ENCODE measurements around the gene HEATR1.
A peak's percentile ranks its signal among the peaks of the same experiment; 100 is the strongest.
"Not testable (repeated sequence)": the region's sequence is repeated elsewhere in the genome, so short reads cannot be mapped to it uniquely, and the experiment has no call there.

The HEATR1 gene

DNA sequence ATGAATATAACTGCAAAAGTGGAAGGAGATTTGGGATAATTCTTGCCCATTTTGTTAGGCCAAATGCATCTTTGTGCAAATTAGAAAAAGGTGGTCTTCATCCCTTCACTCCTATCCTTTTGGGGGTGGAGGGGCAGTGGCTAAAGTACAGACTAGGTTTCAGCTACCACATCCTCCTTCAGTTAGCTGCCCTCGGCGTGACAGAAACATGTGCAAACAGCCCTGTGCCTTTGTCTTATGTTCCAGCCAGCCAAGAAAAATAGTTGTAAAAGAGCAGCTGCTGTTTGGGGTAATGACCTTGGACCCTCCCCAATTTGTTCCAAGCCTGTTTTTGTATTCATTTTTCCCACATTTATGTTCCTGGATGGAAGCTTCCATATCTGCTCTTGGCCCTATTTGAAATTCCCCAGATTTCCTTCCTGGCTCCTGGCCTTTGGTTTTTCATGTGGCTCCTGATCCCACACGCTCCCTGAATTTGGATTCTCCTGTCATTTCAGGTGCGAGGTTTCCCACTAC lies 88.8 kb downstream of the HEATR1 start:
- no peak overlapping the region for H3K4me3 Mint-ChIP-seq
- no peaks in the 10 kb centered on the region for H3K9me3 Mint-ChIP-seq (ENCODE audit: low read depth)
- H3K36me3 Mint-ChIP-seq: no peaks in the 10 kb centered on the region
- H3K4me1 Mint-ChIP-seq (ENCODE audit: low read depth): peaks cover 22% of the 10 kb centered on the region
- H3K27ac Mint-ChIP-seq: no peak overlapping the region
- no peaks in the 10 kb centered on the region for H3K27me3 Mint-ChIP-seq

DNA sequence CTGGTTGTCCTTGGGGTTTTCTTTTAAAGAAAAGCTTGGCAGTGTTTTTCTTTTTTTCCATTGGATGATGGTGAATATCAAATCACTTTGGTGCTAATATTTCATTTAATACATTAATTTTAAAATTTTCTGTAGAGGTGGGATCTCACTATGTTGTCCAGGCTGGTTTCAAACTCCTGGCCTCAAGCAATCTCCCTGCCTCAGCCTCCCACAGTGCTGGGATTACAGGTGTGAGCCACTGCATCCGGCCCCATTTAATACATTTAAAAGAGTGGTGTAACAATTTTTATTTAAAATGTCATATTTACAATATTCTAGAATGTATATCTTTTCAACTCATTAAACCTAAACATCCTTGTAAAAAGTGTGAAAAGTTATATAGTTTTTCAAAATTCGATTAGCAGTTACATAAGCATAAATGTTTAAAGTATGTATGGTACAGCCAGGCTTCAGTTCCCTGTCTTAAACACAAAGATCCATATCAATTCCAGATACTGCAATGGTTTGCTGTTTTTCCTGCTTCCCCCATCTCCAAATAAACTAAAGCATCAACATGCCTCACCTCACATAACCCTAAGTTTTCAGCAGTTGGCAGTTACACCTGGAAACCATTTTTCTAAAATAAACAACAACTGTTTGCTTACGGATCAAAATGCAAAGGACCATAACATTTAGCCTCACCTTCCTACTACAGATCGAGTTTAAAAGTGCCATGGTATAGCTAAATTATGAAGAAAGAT lies 89.4 kb downstream of the HEATR1 start:
- H3K9me3 Mint-ChIP-seq (ENCODE audit: low read depth): no peaks in the 10 kb centered on the region
- H3K27ac Mint-ChIP-seq: no peak overlapping the region
- peaks cover 22% of the 10 kb centered on the region for H3K4me1 Mint-ChIP-seq (ENCODE audit: low read depth)
- no peaks in the 10 kb centered on the region for H3K36me3 Mint-ChIP-seq
- no peak overlapping the region for H3K4me3 Mint-ChIP-seq
- H3K27me3 Mint-ChIP-seq: no peaks in the 10 kb centered on the region

- Mint-ChIP-seq H3K9me3 (ENCODE audit: low read depth) (no peaks in the 10 kb centered on the region), H3K36me3 (no peaks in the 10 kb centered on the region), H3K4me3 (no peak overlapping the region), H3K27ac (no peak overlapping the region), H3K27me3 (no peaks in the 10 kb centered on the region), H3K4me1 (ENCODE audit: low read depth) (peaks cover 21% of the 10 kb centered on the region)
These were observed 92.4 kb downstream of the HEATR1 start for GRCh38 chr1:236511735-236512418.

GRCh38 chr1:236509647-236510401 lies 94.5 kb downstream of the HEATR1 start:
- Mint-ChIP-seq H3K9me3 (ENCODE audit: low read depth) (no peaks in the 10 kb centered on the region), H3K27ac (no peak overlapping the region), H3K4me3 (no peak overlapping the region), H3K4me1 (ENCODE audit: low read depth) (peaks cover 4% of the 10 kb centered on the region), H3K36me3 (no peaks in the 10 kb centered on the region), H3K27me3 (no peaks in the 10 kb centered on the region)

- Mint-ChIP-seq H3K27ac (no peak overlapping the region), H3K4me3 (no peak overlapping the region), H3K9me3 (ENCODE audit: low read depth) (no peaks in the 10 kb centered on the region), H3K4me1 (ENCODE audit: low read depth) (peaks cover 4% of the 10 kb centered on the region), H3K27me3 (no peaks in the 10 kb centered on the region), H3K36me3 (no peaks in the 10 kb centered on the region)
These were observed 95.1 kb downstream of the HEATR1 start for GRCh38 chr1:236509203-236509602.

DNA sequence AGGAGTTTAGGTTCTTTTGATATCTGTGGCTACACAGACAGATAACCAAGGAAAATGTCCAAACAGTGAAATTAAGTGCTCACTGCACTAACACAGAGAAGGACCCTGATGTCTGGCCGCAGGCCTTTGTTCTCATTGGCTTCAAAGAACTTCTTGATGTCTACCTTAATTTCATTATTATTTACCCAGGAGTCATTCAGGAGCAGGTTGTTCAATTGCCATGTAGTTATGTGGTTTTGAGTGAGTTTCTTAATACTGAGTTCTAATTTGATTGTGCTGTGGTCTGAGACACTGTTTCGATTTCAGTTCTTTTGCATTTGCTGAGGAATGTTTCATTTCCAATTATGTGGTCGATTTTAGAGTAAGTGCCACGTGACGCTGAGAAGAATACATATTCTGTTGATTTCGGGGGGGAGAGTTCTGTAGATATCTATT lies 95.7 kb downstream of the HEATR1 start:
- Mint-ChIP-seq H3K27me3 (no peaks in the 10 kb centered on the region), H3K9me3 (ENCODE audit: low read depth) (no peaks in the 10 kb centered on the region), H3K4me3 (no peak overlapping the region), H3K27ac (no peak overlapping the region), H3K4me1 (ENCODE audit: low read depth) (peaks cover 4% of the 10 kb centered on the region), H3K36me3 (no peaks in the 10 kb centered on the region)

GRCh38 chr1:236507022-236507700 lies 97.2 kb downstream of the HEATR1 start:
- Mint-ChIP-seq H3K9me3 (ENCODE audit: low read depth) (no peaks in the 10 kb centered on the region), H3K4me1 (ENCODE audit: low read depth) (peaks cover 16% of the 10 kb centered on the region), H3K36me3 (no peaks in the 10 kb centered on the region), H3K27me3 (no peaks in the 10 kb centered on the region), H3K4me3 (no peak overlapping the region), H3K27ac (no peak overlapping the region)

- H3K27ac Mint-ChIP-seq: not testable (repeated sequence)
These were observed 100.0 kb downstream of the HEATR1 start for GRCh38 chr1:236504338-236504737.

GRCh38 chr1:236502972-236503639 lies 101.2 kb downstream of the HEATR1 start:
- no peaks in the 10 kb centered on the region for H3K9me3 Mint-ChIP-seq (ENCODE audit: low read depth)
- H3K27ac Mint-ChIP-seq: no peak overlapping the region
- H3K36me3 Mint-ChIP-seq: no peaks in the 10 kb centered on the region

More at GRCh38 chr1:236504338-236504737, 100.0 kb downstream of the HEATR1 start:
- H3K36me3 Mint-ChIP-seq; H3K27me3 Mint-ChIP-seq; H3K4me3 Mint-ChIP-seq; H3K9me3 Mint-ChIP-seq (ENCODE audit: low read depth): not testable (repeated sequence)
- peaks cover 16% of the 10 kb centered on the region for H3K4me1 Mint-ChIP-seq (ENCODE audit: low read depth)

GRCh38 chr1:236502579-236502971 lies 101.7 kb downstream of the HEATR1 start:
- Mint-ChIP-seq H3K36me3 (no peaks in the 10 kb centered on the region), H3K4me3 (peak overlapping the region; percentile 59)

More at GRCh38 chr1:236502972-236503639, 101.2 kb downstream of the HEATR1 start:
- peak overlapping the region; percentile 59 for H3K4me3 Mint-ChIP-seq
- peaks cover 12% of the 10 kb centered on the region for H3K4me1 Mint-ChIP-seq (ENCODE audit: low read depth)
- no peaks in the 10 kb centered on the region for H3K27me3 Mint-ChIP-seq

DNA sequence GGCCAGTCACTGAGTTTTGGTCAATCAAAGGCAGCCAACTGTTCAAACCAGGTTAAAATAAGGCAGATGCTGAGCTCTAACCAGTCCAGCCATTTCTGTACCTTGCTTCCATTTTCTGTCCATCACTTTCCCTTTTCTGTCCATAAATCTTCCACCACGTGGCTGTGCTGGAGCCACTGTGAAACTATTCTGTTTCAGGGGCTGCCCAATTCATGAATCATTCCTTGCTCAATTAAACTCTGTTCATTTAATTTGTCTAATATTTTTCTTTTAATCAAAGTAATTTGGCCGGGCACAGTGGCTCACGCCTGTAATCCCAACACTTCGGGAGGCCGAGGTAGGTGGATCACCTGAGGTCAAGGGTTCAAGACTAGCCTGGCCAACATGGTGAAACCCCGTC lies 103.2 kb downstream of the HEATR1 start:
- Mint-ChIP-seq H3K36me3 (no peaks in the 10 kb centered on the region), H3K27me3 (peaks cover 7% of the 10 kb centered on the region), H3K4me1 (ENCODE audit: low read depth) (peaks cover 12% of the 10 kb centered on the region), H3K4me3 (no peak overlapping the region), H3K9me3 (ENCODE audit: low read depth) (no peaks in the 10 kb centered on the region), H3K27ac (no peak overlapping the region)

More at GRCh38 chr1:236502579-236502971, 101.7 kb downstream of the HEATR1 start:
- Mint-ChIP-seq H3K4me1 (ENCODE audit: low read depth) (peaks cover 12% of the 10 kb centered on the region), H3K27ac (no peak overlapping the region), H3K9me3 (ENCODE audit: low read depth) (no peaks in the 10 kb centered on the region), H3K27me3 (peaks cover 2% of the 10 kb centered on the region)

All from activated naive CD8-positive, alpha-beta T cell (primary cell).